ENCODE data around the gene VEGFB.

GRCh38 chr11:64267207-64267945, 33.0 kb downstream of the VEGFB start:
- TF ChIP-seq CTCF (IDR thresholded peaks at IDR 0.05) (no peak), POLR2A (IDR thresholded peaks at IDR 0.05; ENCODE audit: low read depth) (no peak)
